HG03460 (cell line): ENCODE data around the gene CAPN2.

Experiments
- ATAC-seq: cut with Tn5 transposase; IDR thresholded peaks from one replicate; pipeline ENCODE4 v1.9.1; 2021; ENCODE audit not compliant: unreplicated experiment

CAPN2 gene

DNA sequence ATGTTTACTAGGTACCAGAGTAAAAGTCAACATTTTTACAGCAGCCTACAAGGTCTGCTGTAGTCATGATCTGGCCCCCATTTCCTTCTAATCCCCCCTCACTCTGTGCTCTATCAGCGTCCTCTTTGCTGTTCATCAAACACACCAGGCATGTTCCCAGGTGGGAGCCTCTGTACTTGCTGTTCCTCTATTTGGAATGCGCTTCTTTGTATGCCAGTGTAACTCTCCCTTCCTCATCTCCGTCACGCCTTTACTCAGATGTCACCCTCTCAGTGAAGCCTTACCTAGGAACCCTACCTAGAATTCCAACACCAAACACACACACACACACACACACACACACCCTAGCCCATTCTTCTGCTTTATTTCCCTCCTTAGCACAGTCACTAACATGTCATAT, 112.4 kb downstream of the CAPN2 start:
- no peak for ATAC-seq
